Upper lobe of left lung (tissue), 4 donors: Measurements from ENCODE around the gene RIC8B.

Experiments
- EP300 ChIP-seq, 4 donors: sonication (generic); formaldehyde crosslinking; IDR thresholded peaks; one replicate each; pipeline ENCODE4 v1.5.1; 2017; ENCODE audit warnings: antibody characterized with exemption in 4 of 4, control low read depth in 2 of 4
- POLR2A ChIP-seq, 4 donors: fragments of 450-650 bp; IDR thresholded peaks; one replicate each; pipeline ENCODE4 v1.5.1; 2016 to 2017; ENCODE audit warnings: antibody characterized with exemption in 4 of 4, mild to moderate bottlenecking in 2 of 4
- POLR2AphosphoS5 ChIP-seq, 2 donors: sonication (generic); formaldehyde crosslinking; IDR thresholded peaks; one replicate each; pipeline ENCODE4 v1.5.1; 2017; ENCODE audit warnings: antibody characterized with exemption in 2 of 2
- TF ChIP-seq, protein P1 (sequence below), 6 experiments: fragments of 450-650 bp in 4 of 6; fragments of 200-600 bp in 2 of 6; sonication (generic) in 2 of 6; IDR thresholded peaks; one replicate each; pipeline ENCODE4 v1.5.1; 2016 to 2019; ENCODE audit warnings: antibody characterized with exemption in 6 of 6

DNA sequence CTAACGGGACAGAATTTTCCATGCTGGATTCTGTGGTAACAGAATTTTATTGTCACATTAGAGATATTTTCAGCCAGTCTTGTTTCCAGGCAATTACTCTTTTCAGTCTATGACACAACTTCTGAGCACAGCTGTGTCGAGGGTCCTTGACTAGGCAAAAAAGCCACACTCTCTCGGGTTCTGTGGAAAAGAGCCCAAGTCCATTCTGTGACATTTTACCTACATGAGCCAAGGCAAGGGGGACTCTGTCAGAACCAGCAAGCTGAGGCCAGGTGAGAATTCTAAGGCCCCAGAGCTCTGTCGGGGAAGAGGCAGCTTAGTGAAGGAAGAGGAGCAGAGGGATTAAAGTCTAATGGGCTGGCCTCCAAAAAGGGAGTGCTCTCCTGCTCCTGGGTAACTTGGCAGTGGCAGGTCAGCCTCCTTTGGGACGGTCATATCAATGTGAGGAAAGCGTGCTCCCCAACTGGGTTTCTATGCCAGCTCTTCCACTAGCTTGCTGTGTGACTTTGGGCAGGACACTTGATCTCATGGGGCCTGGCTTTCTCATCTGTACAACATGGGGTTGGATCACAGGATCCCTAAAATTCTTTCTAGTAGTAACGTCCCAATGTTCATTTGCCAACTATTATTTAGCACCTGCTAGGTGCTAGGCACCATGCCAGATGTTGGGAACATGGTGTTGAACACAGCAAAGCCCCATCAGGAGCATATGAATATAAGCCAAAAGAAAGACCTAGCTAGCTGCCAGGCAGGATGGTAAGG, 16.0 kb upstream of the RIC8B start:
- TF ChIP-seq POLR2AphosphoS5 (IDR thresholded peaks at IDR 0.05) = no peak
- TF ChIP-seq, protein P1, sequence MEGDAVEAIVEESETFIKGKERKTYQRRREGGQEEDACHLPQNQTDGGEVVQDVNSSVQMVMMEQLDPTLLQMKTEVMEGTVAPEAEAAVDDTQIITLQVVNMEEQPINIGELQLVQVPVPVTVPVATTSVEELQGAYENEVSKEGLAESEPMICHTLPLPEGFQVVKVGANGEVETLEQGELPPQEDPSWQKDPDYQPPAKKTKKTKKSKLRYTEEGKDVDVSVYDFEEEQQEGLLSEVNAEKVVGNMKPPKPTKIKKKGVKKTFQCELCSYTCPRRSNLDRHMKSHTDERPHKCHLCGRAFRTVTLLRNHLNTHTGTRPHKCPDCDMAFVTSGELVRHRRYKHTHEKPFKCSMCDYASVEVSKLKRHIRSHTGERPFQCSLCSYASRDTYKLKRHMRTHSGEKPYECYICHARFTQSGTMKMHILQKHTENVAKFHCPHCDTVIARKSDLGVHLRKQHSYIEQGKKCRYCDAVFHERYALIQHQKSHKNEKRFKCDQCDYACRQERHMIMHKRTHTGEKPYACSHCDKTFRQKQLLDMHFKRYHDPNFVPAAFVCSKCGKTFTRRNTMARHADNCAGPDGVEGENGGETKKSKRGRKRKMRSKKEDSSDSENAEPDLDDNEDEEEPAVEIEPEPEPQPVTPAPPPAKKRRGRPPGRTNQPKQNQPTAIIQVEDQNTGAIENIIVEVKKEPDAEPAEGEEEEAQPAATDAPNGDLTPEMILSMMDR (IDR thresholded peaks at IDR 0.05) = no peak
- TF ChIP-seq POLR2A (IDR thresholded peaks at IDR 0.05) = no peak
- TF ChIP-seq EP300 (IDR thresholded peaks at IDR 0.05) = peak in 1 of 4 donors; percentile 67
